ENCODE data around the gene TNFRSF4.

TNFRSF4 gene

DNA sequence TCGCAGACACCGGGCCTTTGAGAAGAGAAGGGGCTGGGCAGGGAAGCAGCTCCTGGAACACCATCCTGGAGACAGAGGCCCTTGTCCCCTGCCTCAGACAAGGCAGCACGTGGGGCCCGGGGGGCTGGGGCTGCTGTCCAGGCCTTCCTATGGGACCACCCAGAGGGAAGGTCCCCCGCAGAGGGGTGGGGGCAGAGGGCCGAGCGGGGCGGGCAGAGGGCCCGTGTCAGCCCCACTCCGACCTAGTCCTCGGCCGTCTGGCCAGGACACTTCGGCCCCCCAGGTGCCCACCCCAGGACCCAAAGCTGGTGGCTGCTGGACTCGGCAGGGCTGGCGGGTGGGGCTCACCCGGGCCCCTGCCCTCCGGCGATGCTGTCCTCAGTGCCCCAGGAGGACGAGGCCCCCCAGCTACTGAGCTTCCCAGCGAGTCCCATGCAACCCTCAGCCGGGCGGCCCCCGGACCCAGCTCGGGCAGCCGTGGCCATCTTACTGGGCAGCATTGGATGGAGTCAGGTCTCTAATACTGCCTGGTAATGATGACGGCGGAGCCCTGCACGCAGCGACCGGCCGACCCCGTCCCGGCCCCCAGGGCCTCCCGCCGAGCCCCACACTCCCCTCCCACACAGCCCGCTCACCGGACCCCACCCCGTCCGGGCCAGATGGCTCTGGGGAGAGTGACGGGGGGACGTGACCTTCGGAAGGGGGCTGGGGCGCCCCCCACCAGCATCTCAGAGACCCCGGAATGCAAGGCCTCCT lies 47.1 kb downstream of the TNFRSF4 start:
- no peak for DNase-seq

DNA sequence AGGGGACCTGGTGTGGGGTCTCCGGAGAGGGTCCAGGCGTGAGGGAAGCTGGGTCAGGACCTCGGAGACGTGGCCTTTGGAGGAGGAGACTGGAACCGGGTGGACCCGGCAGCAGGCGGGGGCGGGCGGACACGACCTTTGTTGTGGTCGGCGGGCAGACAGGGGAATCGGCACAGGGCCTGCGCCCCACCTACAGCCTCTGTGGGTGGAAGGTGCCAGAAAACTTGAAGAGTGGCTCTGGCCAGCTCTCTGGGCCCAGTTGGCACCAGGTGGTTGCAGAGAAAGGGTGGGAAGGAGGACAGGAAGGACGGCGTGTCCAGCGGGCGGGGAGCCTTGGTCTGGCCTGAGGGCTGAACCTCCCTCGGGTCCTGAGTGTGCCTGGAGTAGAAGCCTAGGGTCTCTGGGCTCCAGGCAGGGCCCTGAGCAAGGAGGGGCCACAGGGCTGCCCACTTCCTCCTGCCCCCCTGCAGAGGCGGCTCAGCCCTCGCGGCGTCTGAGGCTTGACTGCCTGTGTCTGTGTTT lies 48.0 kb downstream of the TNFRSF4 start:
- no peak for DNase-seq

DNA sequence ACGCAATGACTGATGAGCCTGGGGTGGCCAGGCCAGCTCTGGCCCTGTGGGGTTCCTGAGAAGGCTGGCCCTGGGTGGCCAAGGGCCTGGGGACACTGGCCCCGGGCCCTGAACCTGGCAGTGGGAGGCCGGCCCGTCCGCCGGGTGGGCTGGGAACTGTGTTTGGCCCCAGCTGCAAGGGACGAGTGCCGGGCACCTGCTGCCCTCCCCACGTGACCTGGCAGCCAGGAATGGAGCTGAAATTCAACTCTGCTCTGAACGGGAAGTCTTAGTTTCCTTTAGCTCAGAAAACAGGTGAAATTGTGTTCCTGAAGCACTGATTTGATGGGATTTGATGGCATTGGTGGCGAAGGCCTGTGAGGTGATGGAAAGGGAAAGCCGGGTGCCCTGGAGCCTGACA lies 48.5 kb downstream of the TNFRSF4 start:
- no peak for DNase-seq

DNA sequence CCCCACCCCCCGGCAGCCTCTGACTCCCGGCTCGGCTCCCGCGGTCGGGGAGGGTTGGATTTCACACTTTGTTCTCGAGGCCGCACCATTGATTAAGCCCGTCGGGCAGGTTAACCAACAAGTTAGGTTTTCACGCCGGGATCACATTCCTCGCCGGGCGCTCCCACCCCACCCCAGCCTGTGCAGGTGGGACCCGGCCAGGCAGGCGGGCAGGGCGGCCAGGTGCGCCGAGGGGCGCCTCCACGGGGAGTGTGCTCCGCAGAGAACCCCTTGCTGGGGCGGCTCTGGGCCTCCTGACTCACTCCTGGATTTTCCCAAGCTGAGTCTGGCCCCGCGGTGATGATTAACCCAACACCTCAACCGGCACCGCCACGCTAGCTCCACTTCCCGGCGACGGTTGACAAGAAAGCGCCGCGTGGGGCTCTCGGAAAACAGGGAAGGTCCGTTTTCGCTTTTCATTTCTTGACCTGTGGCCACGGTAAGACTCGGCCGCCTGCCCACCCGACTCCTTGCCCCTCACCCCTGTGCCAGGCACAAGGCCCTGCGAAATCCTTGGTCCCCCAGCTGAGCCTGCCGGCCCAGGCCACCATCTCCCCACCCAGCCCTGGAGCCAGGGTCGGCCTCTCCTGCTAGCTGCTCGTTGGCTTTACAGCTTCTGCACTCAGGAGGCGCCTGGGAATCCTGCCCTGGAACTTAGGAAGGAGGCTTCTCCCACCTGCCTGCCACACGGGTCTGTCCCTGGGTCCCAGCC lies 49.1 kb downstream of the TNFRSF4 start:
- no peak for DNase-seq

DNA sequence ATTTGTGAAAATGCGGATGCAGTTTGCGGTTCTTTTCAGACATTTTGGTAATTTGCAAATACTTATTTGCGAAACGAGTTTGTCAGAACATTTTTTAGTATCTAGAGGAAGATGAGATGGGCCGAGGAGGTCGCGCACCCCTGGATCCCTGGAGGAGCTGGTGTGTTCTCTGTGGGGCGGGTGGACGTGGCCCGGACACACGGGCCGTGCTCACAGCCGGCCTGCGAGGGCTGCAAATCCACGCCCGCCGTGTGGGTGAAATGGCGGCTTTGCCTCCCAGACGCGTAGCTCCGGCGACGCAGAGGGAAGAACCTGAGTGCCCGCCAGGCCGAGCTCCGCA lies 49.6 kb downstream of the TNFRSF4 start:
- DNase-seq: no peak

DNA sequence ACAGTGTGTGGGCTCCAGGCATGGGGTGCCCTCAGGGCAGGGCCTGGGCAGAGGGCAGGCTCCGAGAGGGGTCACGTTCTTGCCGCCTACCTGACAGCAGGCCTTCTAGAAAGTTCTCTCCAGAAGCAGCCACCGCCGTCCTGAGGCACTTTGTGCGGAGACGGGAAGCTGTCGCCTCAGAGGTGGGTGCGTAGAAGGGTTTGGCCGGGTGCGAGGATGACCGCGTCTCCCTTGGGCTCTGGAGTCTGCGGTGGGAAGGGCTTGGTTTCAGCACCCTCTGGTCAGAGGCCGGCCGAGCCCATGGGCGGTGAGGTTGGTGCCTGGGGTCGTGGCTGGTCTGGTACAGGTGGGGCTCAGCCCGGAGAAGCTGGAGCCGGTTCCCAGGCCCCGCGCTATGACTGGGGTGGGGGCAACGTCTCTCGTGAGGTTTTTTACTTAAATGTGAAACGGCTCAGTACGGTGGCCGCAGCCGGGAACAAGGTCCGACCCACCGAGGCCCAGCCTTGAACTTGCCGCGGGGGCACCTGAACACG lies 50.3 kb downstream of the TNFRSF4 start:
- no peak for DNase-seq

DNA sequence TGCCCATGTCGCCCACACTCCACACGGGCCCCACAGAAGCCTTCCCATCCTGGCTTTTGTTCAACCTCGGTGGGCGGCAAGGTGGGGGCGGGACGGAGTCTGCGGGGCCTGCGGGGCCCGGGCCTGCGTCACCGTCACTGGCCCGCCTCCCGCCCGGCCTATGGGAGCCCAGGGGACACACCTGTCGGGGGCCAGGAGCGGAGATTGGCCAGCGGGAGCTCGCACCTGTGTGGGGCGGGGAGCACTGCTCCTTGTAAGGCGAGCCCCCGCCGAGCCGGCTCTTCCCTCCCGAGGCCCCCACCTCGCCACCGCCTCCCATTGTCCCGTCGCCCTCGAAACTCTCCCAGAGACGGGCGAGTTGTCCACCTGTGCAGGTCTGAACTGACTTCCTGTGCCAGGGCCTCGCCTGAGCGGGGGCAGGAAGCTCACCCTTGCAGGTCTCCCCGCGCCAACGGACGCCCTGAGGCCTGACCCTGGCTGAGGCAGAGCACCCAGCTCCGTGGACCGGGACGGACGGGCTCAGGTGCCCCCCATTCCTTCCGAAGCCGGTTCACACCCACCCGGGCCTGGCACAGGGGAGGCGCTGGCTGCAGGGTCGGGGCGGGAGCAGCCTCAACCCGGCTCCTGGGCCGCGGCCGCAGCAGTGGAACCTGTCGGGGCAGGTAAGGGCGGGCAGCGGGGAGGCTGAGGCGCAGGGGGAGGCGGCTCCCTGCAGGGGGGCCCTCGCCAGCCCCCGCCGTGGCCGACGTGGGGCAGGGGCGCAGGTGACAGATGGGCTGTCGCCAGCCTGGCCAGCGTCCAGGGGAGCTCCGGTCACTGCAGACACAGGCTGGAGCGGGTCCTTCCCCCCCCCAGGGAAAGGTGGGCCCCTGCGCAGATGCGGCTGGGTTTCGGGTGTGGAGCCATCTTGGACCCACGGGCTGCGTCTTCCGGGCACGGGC lies 51.1 kb downstream of the TNFRSF4 start:
- no peak for DNase-seq

DNA sequence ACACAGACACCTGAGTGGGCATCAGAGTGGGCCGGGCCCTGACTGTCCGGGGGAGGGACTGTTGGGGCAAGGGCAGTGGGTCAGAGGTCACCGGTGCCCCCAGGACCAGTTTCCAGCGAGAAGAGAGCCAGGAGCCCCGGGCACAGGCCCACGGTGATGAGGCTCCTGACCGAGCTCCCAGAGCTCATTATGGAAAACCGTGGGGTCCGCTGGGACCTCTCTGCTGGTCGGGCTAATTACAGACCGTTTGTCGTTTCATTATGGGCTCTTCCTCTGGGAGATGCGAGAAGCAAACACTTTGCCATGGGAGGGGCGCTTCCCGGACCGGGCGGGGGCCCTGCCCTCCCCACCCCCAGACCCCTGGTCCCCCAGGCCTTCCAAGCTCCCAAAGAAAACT lies 52.3 kb downstream of the TNFRSF4 start:
- no peak for DNase-seq

All from T-helper 9 cell (primary cell).